CD4-positive, alpha-beta T cell treated with Interleukin-12 subunit alpha and Interleukin-12 subunit beta, for 1 hour (primary cell): ENCODE measurements around the gene CHRNA4.

ENCODE experiments used
- DNase-seq: peaks from one replicate; pipeline ENCODE4 v3.0.0-alpha.2; 2020

CHRNA4 gene

DNA sequence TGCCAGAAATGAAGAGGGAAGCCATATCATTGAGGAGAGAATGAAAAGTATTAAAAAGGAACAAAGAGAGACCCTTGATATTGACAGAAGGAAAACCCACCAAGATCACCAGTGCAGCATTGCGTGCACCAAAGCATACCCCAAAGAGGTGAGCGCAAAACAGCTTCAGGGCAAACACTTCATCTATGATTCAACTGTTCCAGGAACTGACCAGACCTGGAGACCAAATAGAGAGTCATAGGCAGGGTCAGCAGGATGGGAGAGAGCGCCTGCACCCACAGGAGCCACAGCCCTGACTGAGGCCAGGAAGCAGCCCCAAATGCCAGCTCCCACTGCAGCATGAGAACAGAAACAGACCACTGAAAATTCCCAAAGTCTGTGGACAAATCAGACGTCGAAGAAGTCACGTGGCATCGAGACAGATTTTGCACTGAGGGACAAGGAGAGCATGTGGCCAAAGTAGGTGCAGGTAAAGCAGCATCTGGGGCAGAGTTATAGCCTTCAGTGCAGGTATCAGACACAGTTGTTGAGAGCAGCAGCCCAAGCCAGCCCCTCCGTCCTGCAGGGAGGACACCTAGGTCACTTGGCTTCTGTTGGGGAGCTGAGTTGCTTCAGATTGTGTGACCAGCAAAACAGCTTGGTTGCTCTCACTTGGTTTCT is 29.3 kb downstream of the CHRNA4 start:
- no peak for DNase-seq

DNA sequence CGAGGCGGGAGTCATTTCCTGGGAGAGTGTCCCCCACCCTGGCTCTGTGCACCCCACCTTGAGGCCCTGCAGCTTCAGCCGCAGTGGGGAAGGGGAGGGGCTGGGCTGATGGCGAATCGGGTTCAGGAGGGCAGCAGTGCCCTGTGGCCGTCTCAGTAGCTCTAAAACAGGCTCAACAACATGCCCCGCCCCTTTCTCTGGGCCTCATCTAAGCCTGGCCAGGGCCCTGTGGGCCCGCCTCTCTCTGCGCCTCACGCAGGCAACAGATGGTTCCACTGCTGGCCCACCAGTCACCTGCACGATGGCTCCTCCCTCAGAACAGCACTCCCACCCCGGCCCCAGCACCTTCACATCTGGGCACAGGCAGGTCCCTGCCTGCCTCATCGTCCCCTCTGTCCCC is 30.2 kb downstream of the CHRNA4 start:
- DNase-seq: no peak

DNA sequence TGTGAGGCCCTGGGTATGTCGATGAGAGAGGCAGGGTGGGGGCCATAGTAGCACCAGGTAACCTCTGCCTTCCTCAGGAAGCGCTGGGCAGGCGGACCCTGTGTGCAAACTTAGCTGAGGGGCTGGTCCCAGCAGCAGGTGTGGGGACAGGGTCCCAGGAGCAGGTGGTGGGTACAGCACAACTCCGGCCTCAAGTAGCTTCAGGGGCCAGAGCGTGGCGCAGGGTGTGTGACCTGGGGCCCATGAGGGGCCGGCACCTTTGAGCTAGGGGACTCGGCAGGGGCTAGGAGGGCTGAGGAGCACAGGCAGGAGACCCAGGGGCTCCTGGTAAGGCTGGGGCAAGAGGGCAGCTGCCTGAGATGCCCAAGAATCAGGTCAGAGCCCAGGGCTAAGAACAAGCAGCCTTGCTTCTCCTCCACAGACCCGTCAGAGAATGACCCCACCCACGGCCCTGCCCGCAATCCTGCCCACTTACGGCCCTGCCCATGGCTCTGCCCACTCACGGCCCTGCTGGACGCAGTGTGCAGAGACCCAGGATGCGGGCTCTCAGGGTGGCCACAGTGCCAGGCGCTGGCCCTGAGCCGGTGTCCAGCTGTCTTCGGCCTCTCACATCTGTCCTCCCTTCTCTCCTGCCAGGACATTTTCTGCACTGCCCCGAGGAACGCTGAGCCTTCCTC is 30.9 kb downstream of the CHRNA4 start:
- DNase-seq: no peak

GRCh38 chr20:63329331-63330083 is 31.6 kb downstream of the CHRNA4 start:
- no peak for DNase-seq

GRCh38 chr20:63328718-63329275 is 32.4 kb downstream of the CHRNA4 start:
- DNase-seq: no peak

- DNase-seq: no peak
These were observed 33.0 kb downstream of the CHRNA4 start for GRCh38 chr20:63328026-63328700.

GRCh38 chr20:63327231-63327745 is 33.9 kb downstream of the CHRNA4 start:
- DNase-seq: no peak

DNA sequence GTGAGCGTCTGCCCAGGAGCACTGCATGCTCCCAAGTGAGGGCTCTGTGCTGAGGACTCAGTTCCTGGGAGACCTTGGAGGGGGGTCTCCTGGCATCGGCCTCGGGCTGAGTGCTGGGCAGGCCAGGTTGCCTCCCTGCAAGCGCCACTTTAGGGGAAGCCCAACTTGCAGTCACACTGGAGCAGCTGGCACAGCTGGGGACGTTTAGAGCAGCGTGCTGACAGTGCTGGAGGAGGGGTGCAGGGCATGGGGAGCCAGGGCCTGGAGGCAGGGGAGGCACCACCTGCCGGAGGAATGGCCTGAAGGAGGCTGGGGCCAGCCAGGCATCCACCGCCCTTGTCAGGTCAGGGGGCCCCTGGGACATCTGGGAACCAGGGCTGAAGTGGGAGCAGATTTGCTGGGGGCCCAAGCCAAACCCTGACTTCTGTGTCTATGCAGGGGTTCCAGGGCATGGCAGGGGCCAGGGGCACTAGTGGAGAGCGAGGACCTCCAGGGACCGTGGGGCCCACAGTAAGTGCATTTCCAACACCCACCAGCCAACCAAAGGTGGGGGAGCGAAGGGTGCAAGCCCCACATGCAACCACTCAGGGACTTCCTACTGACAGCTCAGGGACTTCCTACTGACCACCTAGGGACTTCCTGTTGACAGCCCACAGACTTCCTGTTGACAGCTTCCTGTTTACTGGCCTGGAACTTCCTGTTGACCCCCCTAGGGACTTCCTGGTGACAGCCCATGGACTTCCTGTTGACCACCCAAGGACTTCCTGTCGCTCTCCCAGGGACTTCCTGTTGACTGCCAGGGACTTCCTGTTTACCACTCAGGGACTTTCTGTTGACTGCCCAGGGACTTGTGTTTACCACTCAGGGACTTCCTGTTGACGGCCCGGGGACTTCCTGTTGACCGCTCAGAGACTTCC is 34.6 kb downstream of the CHRNA4 start:
- peak; percentile 3 for DNase-seq

DNA sequence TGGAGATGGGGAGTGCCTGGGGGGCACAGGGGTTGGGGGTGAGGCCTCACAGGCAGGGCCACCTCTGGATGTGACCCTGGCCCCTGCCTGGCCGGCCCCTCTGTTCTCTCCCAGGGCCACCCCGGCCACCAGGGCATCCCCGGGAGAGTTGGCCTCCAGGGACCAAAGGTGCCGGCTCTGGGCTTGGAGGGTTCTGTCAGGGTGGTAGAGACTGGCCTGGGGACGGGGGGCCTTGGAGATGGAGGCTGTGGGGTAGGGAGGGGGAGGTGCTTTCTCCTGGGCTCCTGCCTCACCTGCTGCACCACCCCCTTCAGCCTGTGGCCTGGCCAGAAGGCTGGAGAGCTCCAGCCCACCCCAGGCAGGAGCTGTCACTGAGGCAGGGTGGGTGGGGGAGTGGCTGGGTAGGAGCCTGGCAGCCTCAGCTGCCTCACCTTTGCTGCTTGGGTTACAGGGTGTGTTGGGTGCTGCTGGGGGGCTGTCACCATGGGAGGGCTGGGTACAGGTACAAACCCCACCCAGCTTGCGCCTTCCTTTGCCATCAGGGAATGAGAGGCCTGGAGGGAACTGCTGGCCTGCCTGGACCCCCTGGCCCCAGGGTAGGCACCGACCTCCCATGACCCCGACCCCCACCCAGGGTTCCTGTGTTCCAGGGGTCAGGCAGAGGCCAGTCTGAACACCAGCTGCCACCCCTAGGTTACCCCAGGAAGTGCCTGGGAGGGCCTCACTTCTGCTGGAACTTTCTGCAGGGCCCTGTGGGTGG is 35.4 kb downstream of the CHRNA4 start:
- no peak for DNase-seq

DNA sequence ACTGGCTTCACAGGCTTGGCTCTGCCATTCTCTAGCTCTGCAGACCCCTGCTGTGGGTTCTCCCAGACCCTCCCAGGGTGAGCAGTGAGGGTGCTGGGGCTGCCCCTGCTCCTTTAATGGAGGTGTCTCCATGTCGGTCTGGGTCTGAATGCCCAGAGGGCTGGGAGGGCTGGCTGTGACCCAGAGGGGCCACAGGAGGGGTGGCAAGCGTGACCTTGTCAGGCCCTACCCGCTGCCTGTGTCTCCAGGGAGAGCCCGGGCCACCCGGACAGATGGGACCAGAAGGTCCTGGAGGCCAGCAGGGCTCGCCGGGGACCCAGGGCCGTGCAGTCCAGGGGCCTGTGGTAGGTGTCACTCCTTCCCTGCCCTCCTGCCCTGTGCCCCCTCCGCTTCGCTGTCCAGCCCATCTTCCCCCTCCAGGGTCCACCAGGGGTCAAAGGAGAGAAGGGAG is 36.1 kb downstream of the CHRNA4 start:
- no peak for DNase-seq

GRCh38 chr20:63323357-63323981 is 37.7 kb downstream of the CHRNA4 start:
- no peak for DNase-seq

DNA sequence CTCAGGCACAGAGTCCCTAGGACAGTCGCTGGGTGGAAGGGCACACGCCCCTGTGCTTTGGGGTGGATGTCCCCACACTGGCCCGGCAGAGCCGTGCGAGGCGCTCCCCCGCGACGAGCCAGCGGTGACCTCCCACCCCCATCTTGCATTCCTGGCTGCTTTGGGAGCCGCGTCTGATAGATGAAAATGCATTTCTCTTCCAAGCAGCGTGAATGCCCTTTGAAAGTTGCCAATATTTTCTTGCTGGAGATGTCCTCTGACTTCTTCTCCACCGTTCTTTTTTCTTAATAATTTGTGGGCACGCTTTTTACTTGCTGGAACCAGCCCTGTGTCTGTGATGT is 38.2 kb downstream of the CHRNA4 start:
- DNase-seq: no peak

GRCh38 chr20:63322146-63322932 is 38.8 kb downstream of the CHRNA4 start:
- DNase-seq: no peak

DNA sequence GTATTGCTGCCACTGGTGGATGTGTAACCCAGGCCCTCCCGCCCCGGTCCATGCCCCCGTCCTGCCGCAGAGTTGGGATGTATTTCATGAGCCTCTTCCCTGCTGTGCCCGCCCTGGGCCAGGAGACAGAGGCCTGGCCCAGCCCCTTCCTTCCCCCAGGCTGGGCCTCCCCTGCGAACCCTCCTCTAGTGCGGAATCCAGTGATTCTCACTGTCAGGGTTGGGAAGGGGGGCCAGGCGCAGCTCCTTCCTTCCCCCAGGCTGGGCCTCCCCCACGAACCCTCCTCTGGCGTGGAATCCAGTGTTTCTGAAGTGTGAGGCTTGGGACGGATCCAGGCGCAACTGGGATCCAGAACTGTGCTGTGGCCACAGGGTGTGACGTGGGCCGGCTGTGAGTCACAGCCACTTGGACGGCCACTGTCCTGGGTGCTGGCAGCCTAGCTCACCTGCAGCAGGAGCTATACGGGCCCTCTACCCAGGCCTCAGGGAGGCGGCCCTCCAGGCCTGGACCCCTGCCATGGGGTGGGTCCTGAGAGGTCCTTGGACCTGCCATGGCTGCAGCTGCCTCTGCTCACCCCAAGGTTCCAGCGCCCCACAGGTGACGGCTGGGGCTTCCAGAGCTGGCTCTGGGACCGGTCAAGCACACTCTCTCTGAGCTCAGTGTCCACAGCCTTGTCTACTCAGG is 39.9 kb downstream of the CHRNA4 start:
- no peak for DNase-seq

GRCh38 chr20:63320616-63321147 is 40.5 kb downstream of the CHRNA4 start:
- no peak for DNase-seq

DNA sequence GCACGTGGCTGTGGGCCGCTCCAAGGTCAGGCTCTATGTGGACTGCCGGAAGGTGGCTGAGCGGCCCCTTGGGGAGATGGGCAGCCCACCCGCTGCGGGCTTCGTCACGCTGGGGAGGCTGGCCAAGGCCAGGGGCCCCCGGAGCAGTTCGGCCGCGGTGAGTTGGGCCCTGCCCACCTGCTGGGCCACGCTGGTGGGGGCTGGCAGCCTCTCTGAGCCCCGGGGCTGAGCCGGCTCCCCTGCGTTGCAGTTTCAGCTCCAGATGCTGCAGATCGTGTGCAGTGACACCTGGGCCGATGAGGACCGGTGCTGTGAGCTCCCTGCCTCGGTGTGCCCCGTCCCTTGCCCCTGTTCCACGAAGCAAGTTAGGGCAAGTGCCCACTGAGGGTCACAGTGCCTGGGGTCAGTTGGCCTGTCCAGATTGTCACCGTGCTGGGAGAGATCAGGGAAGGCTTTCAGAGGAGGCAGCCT is 41.1 kb downstream of the CHRNA4 start:
- no peak for DNase-seq

GRCh38 chr20:63319164-63320040 is 41.7 kb downstream of the CHRNA4 start:
- DNase-seq: no peak
